NT2/D1 (cell line): ENCODE data around the gene DPP6.
"Not testable (repeated sequence)": the region's sequence is repeated elsewhere in the genome, so short reads cannot be mapped to it uniquely, and the experiment has no call there.

Experiments
- DNase-seq: peaks from one replicate; pipeline ENCODE4 v3.0.0-alpha.2; 2011; ENCODE audit warnings: low read depth, low spot score
- H3K27me3 ChIP-seq: 2 replicates; pipeline ENCODE4 v1.6.0; 2011; ENCODE audit warnings: mild to moderate bottlenecking; ENCODE audit not compliant: insufficient read length, insufficient read depth
- H3K36me3 ChIP-seq: 2 replicates; pipeline ENCODE4 v1.6.1; 2011; ENCODE audit warnings: mild to moderate bottlenecking, low read length, mixed read lengths; ENCODE audit not compliant: insufficient read depth, insufficient read length
- H3K4me1 ChIP-seq: 2 replicates; pipeline ENCODE4 v1.5.1; 2011; ENCODE audit not compliant: insufficient read depth, insufficient read length
- H3K4me3 ChIP-seq: 2 replicates; pipeline ENCODE4 v1.5.1; 2011; ENCODE audit warnings: low read depth; ENCODE audit not compliant: insufficient read length
- H3K9ac ChIP-seq: 2 replicates; pipeline ENCODE4 v1.6.0; 2011; ENCODE audit warnings: low read depth; ENCODE audit not compliant: insufficient read length
- H3K9me3 ChIP-seq: 2 replicates; pipeline ENCODE4 v1.5.1; 2011; ENCODE audit warnings: mild to moderate bottlenecking, low read length; ENCODE audit not compliant: insufficient read depth

The DPP6 gene

GRCh38 chr7:154134698-154135097 lies 82.5 kb downstream of the DPP6 start:
- DNase-seq, H3K9me3 ChIP-seq, H3K4me3 ChIP-seq, H3K9ac ChIP-seq, H3K36me3 ChIP-seq, H3K27me3 ChIP-seq, H3K4me1 ChIP-seq: not testable (repeated sequence)

GRCh38 chr7:154135646-154136045 lies 83.4 kb downstream of the DPP6 start:
- not testable (repeated sequence) for H3K36me3 ChIP-seq, H3K9ac ChIP-seq, H3K9me3 ChIP-seq, DNase-seq, H3K27me3 ChIP-seq, H3K4me3 ChIP-seq, H3K4me1 ChIP-seq

- not testable (repeated sequence) for H3K4me1 ChIP-seq, H3K36me3 ChIP-seq, H3K4me3 ChIP-seq, DNase-seq, H3K9ac ChIP-seq, H3K27me3 ChIP-seq, H3K9me3 ChIP-seq
Measured at GRCh38 chr7:154145922-154146706, 93.9 kb downstream of the DPP6 start.

- not testable (repeated sequence) for H3K9ac ChIP-seq, H3K27me3 ChIP-seq, DNase-seq, H3K36me3 ChIP-seq, H3K4me1 ChIP-seq, H3K4me3 ChIP-seq, H3K9me3 ChIP-seq
Measured at GRCh38 chr7:154146707-154147038, 94.5 kb downstream of the DPP6 start.

- DNase-seq, H3K4me1 ChIP-seq, H3K27me3 ChIP-seq, H3K4me3 ChIP-seq, H3K9me3 ChIP-seq, H3K36me3 ChIP-seq, H3K9ac ChIP-seq: not testable (repeated sequence)
Measured at GRCh38 chr7:154148791-154149516, 96.8 kb downstream of the DPP6 start.

- H3K9ac ChIP-seq, H3K27me3 ChIP-seq, H3K36me3 ChIP-seq, H3K4me1 ChIP-seq, DNase-seq, H3K4me3 ChIP-seq, H3K9me3 ChIP-seq: not testable (repeated sequence)
Measured at GRCh38 chr7:154150656-154151055, 98.5 kb downstream of the DPP6 start.

DNA sequence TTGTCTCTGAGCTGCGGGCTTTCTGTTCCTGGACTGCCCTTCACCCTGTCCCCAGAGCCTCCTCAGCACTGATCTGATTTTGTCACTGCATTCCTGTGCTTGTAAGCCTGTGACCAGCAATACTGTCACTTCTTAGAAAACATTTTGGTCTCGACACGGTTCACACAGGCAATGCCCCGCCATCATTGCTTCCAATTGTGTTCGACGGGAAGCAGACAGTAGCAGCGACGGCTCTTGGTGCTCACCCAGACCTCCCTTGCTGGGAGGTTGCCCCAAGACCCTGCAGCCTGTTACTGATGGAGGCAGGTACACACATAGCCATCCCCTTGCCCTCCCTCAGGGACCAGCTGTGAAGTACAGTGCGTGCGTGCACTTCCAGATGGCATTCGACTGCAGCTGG lies 99.1 kb downstream of the DPP6 start:
- H3K9ac ChIP-seq, H3K4me1 ChIP-seq, H3K36me3 ChIP-seq, DNase-seq, H3K9me3 ChIP-seq, H3K4me3 ChIP-seq, H3K27me3 ChIP-seq: not testable (repeated sequence)

GRCh38 chr7:154155928-154156327 lies 103.7 kb downstream of the DPP6 start:
- not testable (repeated sequence) for DNase-seq, H3K4me3 ChIP-seq, H3K4me1 ChIP-seq, H3K9me3 ChIP-seq, H3K27me3 ChIP-seq, H3K36me3 ChIP-seq, H3K9ac ChIP-seq

DNA sequence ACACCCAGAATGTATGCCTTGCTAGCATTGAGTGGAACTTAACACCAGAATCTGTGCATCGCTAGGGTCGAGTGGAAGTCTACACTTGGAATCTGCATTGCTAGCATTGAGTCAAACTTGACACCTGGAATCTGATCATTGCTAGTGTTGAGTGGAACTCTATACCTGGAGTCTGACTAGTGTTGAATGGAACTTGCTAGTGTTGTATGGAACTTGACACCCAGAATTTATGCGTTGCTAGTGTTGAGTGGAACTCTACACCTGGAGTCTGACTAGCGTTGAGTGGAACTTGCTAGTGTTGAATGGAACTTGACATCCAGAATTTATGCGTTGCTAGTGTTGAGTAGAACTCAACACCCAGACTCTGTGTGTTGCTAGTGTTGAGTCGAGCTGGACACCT lies 110.7 kb downstream of the DPP6 start:
- not testable (repeated sequence) for H3K4me1 ChIP-seq, H3K27me3 ChIP-seq, H3K9me3 ChIP-seq, H3K4me3 ChIP-seq, H3K36me3 ChIP-seq, DNase-seq, H3K9ac ChIP-seq

- H3K36me3 ChIP-seq, DNase-seq, H3K4me1 ChIP-seq, H3K27me3 ChIP-seq, H3K9me3 ChIP-seq, H3K9ac ChIP-seq, H3K4me3 ChIP-seq: not testable (repeated sequence)
Measured at GRCh38 chr7:154163642-154164041, 111.4 kb downstream of the DPP6 start.
